ENCODE results near the gene EPS8L2.

DNA sequence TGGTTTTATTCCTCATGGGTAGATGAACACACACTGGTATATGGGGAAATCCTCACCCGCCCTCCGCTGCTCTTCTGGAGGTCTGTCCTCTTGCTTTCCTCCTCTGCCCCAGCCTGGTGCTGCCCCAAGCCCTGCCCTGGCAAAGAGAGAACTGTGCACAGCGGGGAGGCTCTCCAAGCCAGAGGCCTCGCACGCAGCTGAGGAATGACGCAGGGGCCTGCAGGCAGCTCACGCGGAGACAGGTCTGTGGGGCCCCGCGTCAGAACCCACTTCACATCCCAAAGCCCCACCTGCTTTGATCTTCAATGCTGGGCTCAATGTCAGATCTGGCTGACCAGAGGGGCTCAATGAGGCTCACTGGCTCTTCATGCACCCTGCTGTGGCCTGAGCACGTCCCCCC lies 61.2 kb downstream of the EPS8L2 start:
- TF ChIP-seq CEBPB (IDR thresholded peaks at IDR 0.05; ENCODE audit: low read depth, low read length), result no peak
- no peak for TF ChIP-seq HDAC6 (IDR thresholded peaks at IDR 0.05; ENCODE audit: low read depth, low read length)
- TF ChIP-seq POLR2AphosphoS5 (IDR thresholded peaks at IDR 0.05; ENCODE audit: low read depth, low read length), result no peak; the same call in 1 of the 2 replicates
- TF ChIP-seq SIN3A (conservative IDR thresholded peaks at IDR 0.05 in 1 of 2, IDR thresholded peaks at IDR 0.05 in 1 of 2; ENCODE audit: low read depth in 1 of 2, low read length in 2 of 2), result no peak
- no peak for TF ChIP-seq SUZ12 (IDR thresholded peaks at IDR 0.05; ENCODE audit: low read length)
- TF ChIP-seq POLR2A (IDR thresholded peaks at IDR 0.05; ENCODE audit: control extremely low read depth in 1 of 2, low read depth in 2 of 2, low read length in 2 of 2), result no peak
- TF ChIP-seq EZH2 (IDR thresholded peaks at IDR 0.05; ENCODE audit: low read depth, low read length, severe bottlenecking), result no peak

Data from H1 (cell line).